Suppressor macrophage (primary cell): ENCODE results near the gene RNU6-9.
"Not testable (repeated sequence)": the region's sequence is repeated elsewhere in the genome, so short reads cannot be mapped to it uniquely, and the experiment has no call there.

Experiments
- DNase-seq, 4 experiments: peaks; one replicate each; pipeline ENCODE4 v3.0.0-alpha.2; 2020 to 2022
- total RNA-seq, 17 experiments: gene quantifications; one replicate each; lab custom pipeline; 2026; ENCODE audit warnings: mixed read lengths in 6 of 17, inconsistent platforms in 3 of 17; lab: John Stamatoyannopoulos, UW

RNU6-9 gene
- total RNA-seq = 0.05 to 0.35 (median 0.21) reads per million in 17 experiments

DNA sequence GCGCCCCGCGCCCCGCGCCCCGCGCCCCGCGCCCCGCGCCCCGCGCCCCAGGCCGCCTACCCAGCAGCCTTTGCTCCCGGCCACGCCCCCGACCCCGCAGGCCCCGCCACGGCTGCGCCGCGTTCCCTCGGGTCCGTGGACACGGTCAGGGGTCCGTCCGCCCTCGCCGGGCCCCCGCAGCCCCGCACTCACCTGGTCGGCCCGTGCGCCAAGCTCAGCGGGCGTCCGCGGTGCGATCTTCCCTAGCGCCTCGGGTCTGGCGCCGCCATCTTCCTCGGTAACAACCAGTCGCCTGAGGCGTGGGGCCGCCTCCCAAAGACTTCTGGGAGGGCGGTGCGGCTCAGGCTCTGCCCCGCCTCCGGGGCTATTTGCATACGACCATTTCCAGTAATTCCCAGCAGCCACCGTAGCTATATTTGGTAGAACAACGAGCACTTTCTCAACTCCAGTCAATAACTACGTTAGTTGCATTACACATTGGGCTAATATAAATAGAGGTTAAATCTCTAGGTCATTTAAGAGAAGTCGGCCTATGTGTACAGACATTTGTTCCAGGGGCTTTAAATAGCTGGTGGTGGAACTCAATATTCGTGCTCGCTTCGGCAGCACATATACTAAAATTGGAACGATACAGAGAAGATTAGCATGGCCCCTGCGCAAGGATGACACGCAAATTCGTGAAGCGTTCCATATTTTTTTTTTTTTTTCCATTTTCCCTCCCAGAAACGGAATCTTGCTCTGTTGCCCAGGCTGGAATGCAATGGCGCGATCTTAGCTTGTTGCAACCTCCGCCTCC lies at the start of gene RNU6-9, which contains the start of gene MED16:
TSS of gene RNU6-9 (plus strand) at position 591 of the 796 bp plus-strand sequence.
TSS of gene MED16 (minus strand) at position 294 of the 796 bp plus-strand sequence. CDS start 2,056 bp downstream, outside the sequence.
- peak; percentile 96 to 98 (median 97) for DNase-seq

DNA sequence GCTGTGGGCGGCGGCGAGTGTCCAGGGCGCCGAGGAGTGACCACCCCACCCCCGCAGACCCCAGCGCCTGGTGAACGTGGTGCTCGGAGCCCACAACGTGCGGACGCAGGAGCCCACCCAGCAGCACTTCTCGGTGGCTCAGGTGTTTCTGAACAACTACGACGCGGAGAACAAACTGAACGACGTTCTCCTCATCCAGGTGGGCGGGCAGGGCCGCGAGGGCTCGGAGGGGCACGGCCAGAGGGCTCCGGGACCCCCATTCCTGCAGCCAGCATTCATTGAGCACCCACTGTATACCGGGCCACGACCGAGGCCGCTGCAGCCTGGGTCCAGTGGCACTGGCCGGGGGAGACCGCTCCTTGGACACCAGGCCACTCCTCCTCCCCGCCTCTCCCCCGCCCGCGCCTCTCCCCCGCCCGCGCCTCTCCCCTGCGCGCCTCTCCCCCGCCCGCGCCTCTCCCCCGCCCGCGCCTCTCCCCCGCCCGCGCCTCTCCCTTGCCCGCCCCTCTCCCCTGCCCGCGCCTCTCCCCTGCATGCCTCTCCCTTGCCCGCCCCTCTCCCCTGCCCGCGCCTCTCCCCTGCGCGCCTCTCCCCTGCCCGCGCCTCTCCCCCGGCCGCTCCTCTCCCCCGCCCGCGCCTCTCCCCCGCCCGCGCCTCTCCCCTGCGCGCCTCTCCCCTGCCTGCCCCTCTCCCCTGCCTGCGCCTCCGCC lies 49.3 kb upstream of the RNU6-9 start:
- DNase-seq = no peak

DNA sequence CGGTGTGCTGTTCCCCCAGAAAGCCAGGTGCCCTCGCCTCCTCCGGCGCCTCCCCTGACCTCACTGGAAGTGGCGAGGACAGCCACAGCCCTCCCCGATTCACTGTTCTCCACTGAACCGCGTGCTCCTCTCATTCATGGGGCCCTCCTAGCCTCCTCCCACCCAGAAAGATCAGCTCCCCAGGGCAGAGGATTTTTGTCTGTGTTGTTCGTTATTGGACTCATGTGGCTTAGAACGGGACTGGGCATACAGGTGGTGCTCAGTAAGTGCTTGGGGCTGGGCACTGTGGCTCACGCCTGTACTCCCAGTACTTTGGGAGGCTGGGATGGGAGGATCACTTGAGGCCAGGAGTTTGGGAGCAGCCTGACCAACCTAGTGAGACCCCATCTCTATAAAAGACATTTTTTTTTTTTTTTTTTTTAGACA lies 48.7 kb upstream of the RNU6-9 start:
- DNase-seq = no peak

GRCh38 chr19:845707-846521 lies 47.4 kb upstream of the RNU6-9 start:
- no peak for DNase-seq

- no peak for DNase-seq
Observed at GRCh38 chr19:848386-848921, 44.8 kb upstream of the RNU6-9 start.

- not testable (repeated sequence) for DNase-seq
Observed at GRCh38 chr19:849195-849594, 44.1 kb upstream of the RNU6-9 start.

DNA sequence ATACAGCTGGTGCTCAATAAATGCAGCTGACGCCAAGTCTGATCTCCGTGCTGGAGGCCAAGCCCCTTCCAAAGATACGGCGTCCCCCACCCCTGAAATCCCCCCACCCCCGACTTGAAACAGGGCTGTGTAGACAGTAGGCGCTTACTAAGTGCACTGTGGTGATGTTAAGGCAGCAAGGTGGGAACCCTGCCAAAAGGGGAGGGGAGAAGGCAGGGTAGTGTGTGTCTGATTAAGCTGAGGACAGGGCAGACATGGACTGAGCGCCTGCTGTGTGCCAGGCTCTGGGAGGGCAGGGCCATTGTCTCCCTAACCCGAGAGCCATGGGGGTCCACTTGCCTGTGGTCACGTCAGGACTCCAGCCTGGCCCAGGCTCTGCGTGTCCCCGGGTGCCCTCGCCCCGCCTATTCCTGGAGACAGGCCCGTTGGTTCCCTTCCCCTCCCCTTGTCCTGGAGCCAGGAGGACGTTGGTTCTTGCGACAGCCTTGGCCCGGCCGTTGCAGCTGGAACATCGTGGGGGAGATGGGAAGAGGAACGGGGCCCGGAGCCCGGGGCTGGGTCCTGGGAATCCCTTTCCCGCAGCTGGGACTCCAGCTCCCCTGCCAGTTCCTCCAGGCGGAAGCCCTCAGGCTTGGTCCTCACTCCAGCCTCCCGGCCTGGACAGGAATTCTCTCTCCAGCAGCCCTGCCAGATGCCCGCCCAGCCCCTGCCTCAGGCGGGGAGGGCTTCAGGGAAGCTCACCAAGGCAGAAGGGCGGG lies 42.9 kb upstream of the RNU6-9 start:
- DNase-seq = peak; percentile 75 to 88 (median 80)

GRCh38 chr19:850979-851335 lies 42.3 kb upstream of the RNU6-9 start:
- DNase-seq = no peak

DNA sequence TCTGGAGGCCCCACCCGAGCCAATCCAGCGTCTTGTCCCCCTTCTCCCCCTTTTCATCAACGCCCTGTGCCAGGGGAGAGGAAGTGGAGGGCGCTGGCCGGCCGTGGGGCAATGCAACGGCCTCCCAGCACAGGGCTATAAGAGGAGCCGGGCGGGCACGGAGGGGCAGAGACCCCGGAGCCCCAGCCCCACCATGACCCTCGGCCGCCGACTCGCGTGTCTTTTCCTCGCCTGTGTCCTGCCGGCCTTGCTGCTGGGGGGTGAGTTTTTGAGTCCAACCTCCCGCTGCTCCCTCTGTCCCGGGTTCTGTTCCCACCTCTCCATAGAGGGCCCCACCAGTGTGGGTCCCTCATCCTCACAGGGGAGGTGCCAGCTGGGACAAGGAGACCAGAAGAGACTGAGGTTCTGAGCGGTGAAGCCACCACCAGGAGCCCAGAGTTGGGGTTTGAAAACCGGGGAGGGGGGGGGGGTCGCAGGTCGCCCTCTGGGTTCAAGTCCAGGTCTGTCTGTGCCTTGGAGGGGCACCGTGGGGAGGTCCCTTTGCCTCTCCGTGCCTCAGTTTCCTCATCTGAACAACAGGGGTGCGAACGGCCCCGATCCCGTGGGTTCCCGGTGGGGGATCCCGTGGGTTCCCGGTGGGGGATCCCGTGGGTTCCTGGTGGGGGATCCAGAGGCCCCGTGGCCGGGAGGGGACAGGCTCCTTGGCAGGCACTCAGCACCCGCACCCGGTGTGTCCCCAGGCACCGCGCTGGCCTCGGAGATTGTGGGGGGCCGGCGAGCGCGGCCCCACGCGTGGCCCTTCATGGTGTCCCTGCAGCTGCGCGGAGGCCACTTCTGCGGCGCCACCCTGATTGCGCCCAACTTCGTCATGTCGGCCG lies 40.9 kb upstream of the RNU6-9 start, which contains the start of gene ELANE:
TSS of gene ELANE (plus strand) at position 168 of the 878 bp plus-strand sequence. CDS start at position 194, 26 bp downstream.
- peak in 1 of 4 experiments; percentile 47 for DNase-seq

GRCh38 chr19:853014-853585 lies 40.2 kb upstream of the RNU6-9 start:
- DNase-seq = no peak

DNA sequence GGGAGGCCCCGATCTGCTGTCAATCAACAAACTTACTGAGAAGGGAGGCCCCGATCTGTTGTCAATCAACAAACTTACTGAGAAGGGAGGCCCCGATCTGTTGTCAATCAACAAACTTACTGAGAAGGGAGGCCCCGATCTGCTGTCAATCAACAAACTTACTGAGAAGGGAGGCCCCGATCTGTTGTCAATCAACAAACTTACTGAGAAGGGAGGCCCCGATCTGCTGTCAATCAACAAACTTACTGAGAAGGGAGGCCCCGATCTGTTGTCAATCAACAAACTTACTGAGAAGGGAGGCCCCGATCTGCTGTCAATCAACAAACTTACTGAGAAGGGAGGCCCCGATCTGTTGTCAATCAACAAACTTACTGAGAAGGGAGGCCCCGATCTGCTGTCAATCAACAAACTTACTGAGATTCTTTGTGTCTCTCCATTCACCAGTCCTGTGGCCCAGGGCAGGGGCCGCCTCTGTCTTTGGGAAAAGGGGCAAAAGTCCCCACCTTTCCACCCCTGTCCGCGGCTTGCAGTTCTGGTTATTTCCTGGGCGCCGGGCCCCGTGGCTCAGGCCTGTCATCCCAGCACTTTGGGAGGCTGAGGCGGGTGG lies 39.6 kb upstream of the RNU6-9 start:
- not testable (repeated sequence) for DNase-seq

DNA sequence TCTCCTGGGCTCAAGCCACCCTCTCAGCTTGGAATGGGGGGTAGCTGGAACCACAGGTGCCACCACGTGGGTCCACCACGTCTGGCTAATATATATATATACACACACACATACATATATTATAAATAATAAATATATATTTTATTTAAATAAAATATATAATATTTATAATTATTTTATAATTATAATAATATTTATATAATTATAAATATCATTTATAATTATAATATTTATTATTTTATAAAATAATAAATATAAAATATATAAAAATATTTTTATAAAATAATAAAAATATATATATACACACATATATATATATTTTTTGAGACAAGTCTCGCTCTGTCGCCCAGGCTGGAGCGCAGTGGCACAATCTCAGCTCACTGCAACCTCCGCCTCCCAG lies 38.7 kb upstream of the RNU6-9 start:
- no peak for DNase-seq

GRCh38 chr19:855142-855541 lies 38.1 kb upstream of the RNU6-9 start:
- no peak for DNase-seq

- DNase-seq = no peak
Observed at GRCh38 chr19:855566-856120, 37.6 kb upstream of the RNU6-9 start.

DNA sequence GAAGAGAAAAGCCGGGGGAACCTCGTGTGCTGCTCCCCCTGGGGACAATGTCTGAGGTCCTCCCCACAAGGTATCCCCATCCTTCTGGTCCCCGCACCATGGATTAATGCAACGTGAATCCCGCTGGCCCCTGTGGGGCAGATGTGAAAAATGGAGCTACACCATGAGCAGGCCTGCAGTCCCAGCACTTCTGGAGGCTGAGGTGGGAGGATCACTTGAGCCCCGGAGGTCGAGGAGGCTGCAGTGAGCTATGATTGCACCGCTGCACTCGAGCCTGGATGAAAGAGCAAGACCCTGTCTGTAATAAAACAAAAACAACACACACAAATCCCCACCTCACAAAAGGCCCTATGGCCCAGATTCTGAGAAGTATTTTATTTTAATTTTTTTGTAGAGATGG lies 35.0 kb upstream of the RNU6-9 start:
- DNase-seq = no peak

- peak; percentile 71 to 91 (median 80) for DNase-seq
Observed at GRCh38 chr19:858868-859843, 34.1 kb upstream of the RNU6-9 start, which contains the start of gene CFD. CFD (plus strand) TSS chr19:859664; CDS start chr19:859690, 26 bp downstream.

GRCh38 chr19:861141-861755 lies 32.0 kb upstream of the RNU6-9 start:
- no peak for DNase-seq
